H1 (cell line): Measurements from ENCODE around the gene STYXL1. TPM values are rescaled to one million over a fixed set of nuclear protein-coding genes. Genes with fewer than 3 reads are reported as not detected.

Experiments used
- CTCF ChIA-PET: fragments of 300-600 bp; sonication (Branson Sonifier 250); formaldehyde crosslinking; loops from one replicate; lab custom pipeline; 2021; ENCODE audit not compliant: partially characterized antibody; lab: Charles Lee
- POLR2A ChIA-PET: fragments of 300-600 bp; sonication (Branson Sonifier 250); formaldehyde crosslinking; loops from one replicate; lab custom pipeline; 2021; ENCODE audit warnings: inconsistent platforms; ENCODE audit not compliant: partially characterized antibody; lab: Charles Lee
- DNase-seq, 2 experiments: peaks; one replicate each; pipeline versions ENCODE4 v3.0.0 to v3.0.0-alpha.2; 2010 to 2022; ENCODE audit warnings: low spot score in 2 of 2, low read depth in 1 of 2, mixed read lengths in 1 of 2
- FAIRE-seq: peaks from 2 replicates; lab custom pipeline; 2011; peaks lifted over from hg19 to GRCh38; lab: Jason Lieb, UNC
- H2AFZ ChIP-seq: 2 replicates; pipeline ENCODE4 v1.8.1; 2012; ENCODE audit warnings: low read length, inconsistent platforms
- H2AK5ac ChIP-seq: 2 replicates; pipeline ENCODE4 v1.6.1; 2013; ENCODE audit warnings: low read depth, low read length
- H2BK120ac ChIP-seq: replicated peaks from 2 replicates; pipeline ENCODE3; 2013; ENCODE audit warnings: low read depth, low read length, inconsistent platforms
- H2BK12ac ChIP-seq: 2 replicates; pipeline ENCODE4 v1.6.1; 2013; ENCODE audit warnings: low read depth, low read length
- H2BK15ac ChIP-seq: 2 replicates; pipeline ENCODE4 v1.6.1; 2013; ENCODE audit warnings: low read length
- H2BK20ac ChIP-seq: 2 replicates; pipeline ENCODE4 v1.6.1; 2013; ENCODE audit warnings: low read length
- H2BK5ac ChIP-seq: 2 replicates; pipeline ENCODE4 v1.6.1; 2013; ENCODE audit warnings: low read depth, low read length
- H3K14ac ChIP-seq: 2 replicates; pipeline ENCODE4 v1.6.1; 2013; ENCODE audit warnings: inconsistent platforms; ENCODE audit not compliant: insufficient read length
- H3K18ac ChIP-seq: 2 replicates; pipeline ENCODE4 v1.6.1; 2013; ENCODE audit warnings: low read length; ENCODE audit errors: extremely low read depth
- H3K23ac ChIP-seq: 2 replicates; pipeline ENCODE4 v1.6.1; 2013; ENCODE audit warnings: inconsistent platforms; ENCODE audit not compliant: insufficient read length
- H3K23me2 ChIP-seq: 2 replicates; pipeline ENCODE4 v1.6.1; 2013; ENCODE audit warnings: low read depth, low read length
- H3K27ac ChIP-seq: 2 replicates; pipeline ENCODE4 v1.6.1; 2011; ENCODE audit warnings: low read depth, low read length, inconsistent platforms
- H3K27me3 ChIP-seq, 4 experiments: replicated peaks in 1 of 4; 1 replicate in 1 of 4; 2 replicates in 3 of 4; pipeline versions ENCODE4 v1.6.1 to v1.8.1; 2011 to 2013; ENCODE audit warnings: low read length in 3 of 4, mild to moderate bottlenecking in 3 of 4, inconsistent platforms in 2 of 4, mixed read lengths in 2 of 4, moderate library complexity in 1 of 4; ENCODE audit not compliant: control insufficient read depth in 3 of 4, insufficient read depth in 3 of 4; ENCODE audit errors: extremely low read depth in 1 of 4
- H3K36me3 ChIP-seq, 4 experiments: 2 replicates each; pipeline versions ENCODE4 v1.6.1 to v1.8.1; 2011 to 2013; ENCODE audit warnings: mild to moderate bottlenecking in 4 of 4, low read length in 3 of 4, moderate library complexity in 2 of 4, control low read depth in 1 of 4, inconsistent platforms in 1 of 4; ENCODE audit not compliant: insufficient read depth in 4 of 4, control insufficient read depth in 2 of 4
- H3K4ac ChIP-seq: replicated peaks from 2 replicates; pipeline ENCODE3; 2013; ENCODE audit warnings: low read length, low read depth, mixed read lengths, inconsistent platforms; ENCODE audit not compliant: insufficient read length
- H3K4me1 ChIP-seq, 4 experiments: replicated peaks in 1 of 4; 1 replicate in 1 of 4; 2 replicates in 3 of 4; pipeline versions ENCODE4 v1.6.1 to v1.8.1; 2011 to 2013; ENCODE audit warnings: low read length in 3 of 4, inconsistent platforms in 2 of 4, mixed read lengths in 1 of 4; ENCODE audit not compliant: insufficient read depth in 4 of 4, control insufficient read depth in 3 of 4
- H3K4me2 ChIP-seq, 2 experiments: 2 replicates each; pipeline versions ENCODE4 v1.6.1 to v1.8.1; 2011 to 2013; ENCODE audit warnings: low read depth in 2 of 2, low read length in 2 of 2, control low read depth in 1 of 2, inconsistent platforms in 1 of 2, mild to moderate bottlenecking in 1 of 2; ENCODE audit not compliant: insufficient read depth in 1 of 2
- H3K4me3 ChIP-seq, 4 experiments: fragments of 200-600, 300-600 bp in 1 of 4; sonication (generic), shearing (Covaris generic), sonication (Bioruptor Twin) in 1 of 4; 2 replicates each; pipeline versions ENCODE4 v1.5.1 to v1.8.1; 2011 to 2016; ENCODE audit warnings: low read length in 4 of 4, low read depth in 3 of 4, control low read depth in 2 of 4, inconsistent platforms in 2 of 4, mild to moderate bottlenecking in 2 of 4, mixed read lengths in 1 of 4, moderate library complexity in 1 of 4; ENCODE audit not compliant: insufficient read depth in 2 of 4; ENCODE audit errors: extremely low read depth in 1 of 4
- H3K56ac ChIP-seq: replicated peaks from 2 replicates; pipeline ENCODE3; 2013; ENCODE audit warnings: low read depth, mild to moderate bottlenecking, mixed read lengths, low read length, inconsistent platforms; ENCODE audit not compliant: insufficient read length
- H3K79me1 ChIP-seq: 2 replicates; pipeline ENCODE4 v1.6.1; 2013; ENCODE audit warnings: low read depth, low read length, control low read depth
- H3K79me2 ChIP-seq, 2 experiments: 2 replicates each; pipeline versions ENCODE4 v1.6.1 to v1.8.1; 2012 to 2013; ENCODE audit warnings: low read length in 2 of 2, mild to moderate bottlenecking in 2 of 2, inconsistent platforms in 1 of 2; ENCODE audit not compliant: insufficient read depth in 2 of 2, control insufficient read depth in 1 of 2
- H3K9ac ChIP-seq, 4 experiments: replicated peaks in 1 of 4; 1 replicate in 1 of 4; 2 replicates in 3 of 4; pipeline versions ENCODE4 v1.6.1 to v1.8.1; 2011 to 2013; ENCODE audit warnings: low read depth in 3 of 4, low read length in 3 of 4, control low read depth in 2 of 4, mild to moderate bottlenecking in 2 of 4, moderate library complexity in 2 of 4, inconsistent platforms in 1 of 4; ENCODE audit errors: extremely low read depth in 1 of 4
- H3K9me3 ChIP-seq, 2 experiments: 2 replicates each; pipeline versions ENCODE4 v1.6.1 to v1.8.1; 2012 to 2013; ENCODE audit warnings: mild to moderate bottlenecking in 2 of 2, moderate library complexity in 2 of 2, control low read depth in 1 of 2, inconsistent platforms in 1 of 2, low read depth in 1 of 2, low read length in 1 of 2, mixed read lengths in 1 of 2; ENCODE audit not compliant: insufficient read depth in 2 of 2
- H4K20me1 ChIP-seq, 2 experiments: replicated peaks in 1 of 2; 2 replicates each; pipeline versions ENCODE3 to v1.8.1; 2011 to 2013; ENCODE audit warnings: inconsistent platforms in 2 of 2, low read length in 2 of 2, mild to moderate bottlenecking in 1 of 2; ENCODE audit not compliant: insufficient read depth in 2 of 2, control insufficient read depth in 1 of 2
- H4K5ac ChIP-seq: 2 replicates; pipeline ENCODE4 v1.6.1; 2013; ENCODE audit warnings: low read length, low read depth, mixed read lengths, inconsistent platforms; ENCODE audit not compliant: insufficient read length
- H4K8ac ChIP-seq: 2 replicates; pipeline ENCODE4 v1.8.0; 2013; ENCODE audit warnings: mild to moderate bottlenecking, moderate library complexity, low read length, inconsistent platforms; ENCODE audit not compliant: insufficient read depth; ENCODE audit errors: extremely low read depth
- H4K91ac ChIP-seq: replicated peaks from 2 replicates; pipeline ENCODE3; 2013; ENCODE audit warnings: low read length, mixed read lengths, inconsistent platforms; ENCODE audit not compliant: insufficient read length
- ASH2L ChIP-seq: fragments of 200-600, 300-600 bp; sonication (generic); IDR thresholded peaks from one replicate; pipeline ENCODE4 v1.7.1; 2017; ENCODE audit warnings: low read length
- CBX8 ChIP-seq: fragments of 300-800, 300-1000 bp; sonication (generic); IDR thresholded peaks from 2 replicates; pipeline ENCODE4 v1.7.1; 2016; ENCODE audit warnings: low read depth, low read length, borderline replicate concordance
- CHD1 ChIP-seq: IDR thresholded peaks from 2 replicates; pipeline ENCODE4 v1.6.1; 2012; ENCODE audit warnings: low read depth, low read length, improper control_type of control experiment
- CHD2 ChIP-seq: IDR thresholded peaks from 2 replicates; pipeline ENCODE4 v1.6.1; 2012; ENCODE audit warnings: low read length, improper control_type of control experiment
- KDM4A ChIP-seq: IDR thresholded peaks from one replicate; pipeline ENCODE4 v1.7.1; 2012; ENCODE audit warnings: low read depth, mild to moderate bottlenecking, moderate library complexity, low read length, inconsistent platforms; ENCODE audit not compliant: severe bottlenecking
- KDM5A ChIP-seq: fragments of 200-600 bp; IDR thresholded peaks from 2 replicates; pipeline ENCODE4 v1.7.1; 2012; ENCODE audit warnings: mild to moderate bottlenecking, low read length, inconsistent platforms, mixed read lengths
- MAFK ChIP-seq: IDR thresholded peaks from 2 replicates; pipeline ENCODE4 v1.6.1; 2012; ENCODE audit warnings: low read depth, mild to moderate bottlenecking, improper control_type of control experiment, low read length
- PHF8 ChIP-seq: fragments of 200-600 bp; sonication (generic); conservative IDR thresholded peaks from 2 replicates; pipeline ENCODE4 v1.7.1; 2012; ENCODE audit warnings: low read depth, mild to moderate bottlenecking, inconsistent platforms, low read length, moderate library complexity
- POLR2AphosphoS5 ChIP-seq: IDR thresholded peaks from 2 replicates; pipeline ENCODE4 v1.6.1; 2011; ENCODE audit warnings: low read depth, low read length
- RFX5 ChIP-seq: IDR thresholded peaks from 2 replicates; pipeline ENCODE4 v1.6.1; 2011; ENCODE audit warnings: low read depth, low read length, improper control_type of control experiment, borderline replicate concordance
- SAP30 ChIP-seq: fragments of 300-600 bp; sonication (generic); IDR thresholded peaks from 2 replicates; pipeline ENCODE4 v1.7.1; 2012; ENCODE audit warnings: low read length, moderate library complexity, mild to moderate bottlenecking, inconsistent platforms; ENCODE audit not compliant: insufficient read depth, insufficient replicate concordance
- SIRT6 ChIP-seq: IDR thresholded peaks from one replicate; pipeline ENCODE4 v1.7.1; 2012; ENCODE audit warnings: low read length, inconsistent platforms
- SIX5 ChIP-seq: IDR thresholded peaks from 2 replicates; pipeline ENCODE4 v1.6.1; 2011; ENCODE audit warnings: mild to moderate bottlenecking, low read depth, low read length
- SP1 ChIP-seq: IDR thresholded peaks from 2 replicates; pipeline ENCODE4 v1.6.1; 2011; ENCODE audit warnings: low read depth, low read length
- TAF7 ChIP-seq: optimal IDR thresholded peaks from 2 replicates; pipeline ENCODE3; 2011; ENCODE audit warnings: low read depth, mild to moderate bottlenecking, inconsistent platforms, low read length, moderate library complexity, borderline replicate concordance
- YY1 ChIP-seq: IDR thresholded peaks from 2 replicates; pipeline ENCODE4 v1.6.1; 2011; ENCODE audit warnings: low read depth, mild to moderate bottlenecking, low read length
- WGBS, 2 experiments: shearing (Covaris generic) in 1 of 2; methylation state at CpG; one replicate each; pipeline versions ENCODE4 v1.1.6 to v1.1.7; 2013 to 2015; ENCODE audit warnings: low lambda C conversion rate in 2 of 2, mixed read lengths in 2 of 2, inconsistent platforms in 1 of 2, low coverage in 1 of 2, missing lambda C conversion rate in 1 of 2; ENCODE audit not compliant: insufficient replicate concordance in 2 of 2, insufficient coverage in 1 of 2, insufficient read length in 1 of 2; ENCODE audit errors: extremely low coverage in 1 of 2, missing lambda C conversion rate in 1 of 2; 5-methylcytosine and 5-hydroxymethylcytosine counted together
- polyA plus RNA-seq, 7 experiments: library from polyadenylated mRNA; depleted of rRNA in 3 of 7; stranded (reverse) in 5 of 7; unstranded in 2 of 7; fragments of >200 nt in 5 of 7; fragments of 200-250 nt in 2 of 7; gene quantifications; 1 replicate in 5 of 7; 2 replicates in 1 of 7; 4 replicates in 1 of 7; pipeline versions ENCODE4 v1.2.1 to v1.2.3, GENCODE V29; 2011 to 2013; ENCODE audit warnings: missing spikeins in 2 of 7, mixed read lengths in 2 of 7
- total RNA-seq: library from RNA; stranded (reverse); fragmentation: NEBNext Ultra II Directional; extraction: Animal tissue kit (Norgen Biotek cat#: 25700); gene quantifications from 2 replicates; pipeline ENCODE4 v1.2.1, GENCODE V29; 2021

STYXL1 gene
- total and polyA plus RNA-seq, 2 of the 8 experiments (the other 6 are each of a cell fraction or from before 2014, with no cell fraction given): 32.3 to 53.9 TPM

GRCh38 chr7:76095908-76096307, 48.1 kb upstream of the STYXL1 start:
- Histone ChIP-seq H3K27ac (no peak overlapping the region), H3K4me1 (no peaks in the 10 kb centered on the region), H4K91ac (no peak overlapping the region), H3K9ac (no peak overlapping the region), H3K36me3 (no peaks in the 10 kb centered on the region), H3K9me3 (no peaks in the 10 kb centered on the region), H3K27me3 (no peaks in the 10 kb centered on the region), H3K23ac (no peak overlapping the region), H3K23me2 (no peaks in the 10 kb centered on the region), H2BK12ac (no peak overlapping the region), H4K8ac (no peak overlapping the region), H3K56ac (no peak overlapping the region), H3K18ac (no peak overlapping the region), H3K4me3 (no peak overlapping the region), H2BK120ac (no peak overlapping the region), H2BK15ac (no peak overlapping the region), H3K14ac (no peak overlapping the region), H3K79me2 (no peaks in the 10 kb centered on the region), H2AFZ (no peak overlapping the region), H2BK20ac (no peak overlapping the region), H4K5ac (no peak overlapping the region), H3K4me2 (no peak overlapping the region), H2BK5ac (no peak overlapping the region), H3K79me1 (no peaks in the 10 kb centered on the region), H3K4ac (no peak overlapping the region), H4K20me1 (no peaks in the 10 kb centered on the region), H2AK5ac (no peak overlapping the region)
- CTCF ChIA-PET: interaction anchor here (0.6 to 1.0 kb wide), 2 partner anchors 26 to 104 kb away, joined by 3 read pairs; no protein-coding TSS in a partner anchor
- WGBS, 2 experiments: 93% methylated on average over 3 of the region's 3 CpGs; no CpG with 5 or more reads in 1 of the 2 experiments
- POLR2A ChIA-PET: interaction anchor here (1.2 kb wide), 1 partner anchor 23 kb away, joined by 3 read pairs; no protein-coding TSS in a partner anchor
- DNase-seq (no peak), FAIRE-seq (no peak)
- TF ChIP-seq KDM4A (no peak), RFX5 (no peak), POLR2AphosphoS5 (no peak), SIX5 (no peak), ASH2L (no peak), SP1 (no peak), KDM5A (no peak), CHD1 (no peak), CHD2 (no peak), YY1 (no peak), MAFK (no peak), SAP30 (no peak), TAF7 (no peak), SIRT6 (no peak), CBX8 (no peak), PHF8 (no peak)
